Measurements from ENCODE around the gene ATP6V0E1. TPM values are rescaled to one million over a fixed set of nuclear protein-coding genes. Genes with fewer than 3 reads are reported as not detected.

ATP6V0E1 gene
- total and polyA plus RNA-seq, 2 of the 8 experiments (the other 6 are each of a cell fraction or from before 2014, with no cell fraction given): 108 to 134 TPM

- Histone ChIP-seq H3K4ac (replicated peaks; ENCODE audit: insufficient read length, low read depth, low read length) (no peak overlapping the region), H4K91ac (replicated peaks; ENCODE audit: insufficient read length, low read length) (no peak overlapping the region), H3K79me2 (ENCODE audit: control insufficient read depth in 1 of 2, insufficient read depth in 2 of 2, low read length in 2 of 2) (no peaks in the 10 kb centered on the region), H3K36me3 (ENCODE audit: control insufficient read depth in 2 of 4, insufficient read depth in 4 of 4, low read length in 3 of 4) (no peaks in the 10 kb centered on the region), H3K79me1 (ENCODE audit: low read depth, low read length) (no peaks in the 10 kb centered on the region), H2AFZ (ENCODE audit: low read length) (no peak overlapping the region), H3K4me1 (replicated peaks in 1 of 4; ENCODE audit: control insufficient read depth in 3 of 4, insufficient read depth in 4 of 4, low read length in 3 of 4) (peaks cover 0 to 6% (median 3%) of the 10 kb centered on the region in 4 experiments; a peak in 2 of 7 replicates), H4K20me1 (replicated peaks in 1 of 2; ENCODE audit: control insufficient read depth in 1 of 2, insufficient read depth in 2 of 2, low read length in 2 of 2) (no peaks in the 10 kb centered on the region), H3K27me3 (replicated peaks in 1 of 4; ENCODE audit: control insufficient read depth in 3 of 4, extremely low read depth in 1 of 4, insufficient read depth in 3 of 4, low read length in 3 of 4) (no peaks in the 10 kb centered on the region; a peak in 2 of 7 replicates), H3K4me2 (ENCODE audit: insufficient read depth in 1 of 2, low read depth in 2 of 2, low read length in 2 of 2) (no peak overlapping the region), H3K9me3 (ENCODE audit: insufficient read depth in 2 of 2, low read depth in 1 of 2, low read length in 1 of 2) (no peaks in the 10 kb centered on the region), H3K9ac (replicated peaks in 1 of 4; ENCODE audit: extremely low read depth in 1 of 4, low read depth in 3 of 4, low read length in 3 of 4) (no peak overlapping the region), H4K8ac (ENCODE audit: extremely low read depth, insufficient read depth, low read length) (no peak overlapping the region), H2BK120ac (replicated peaks; ENCODE audit: low read depth, low read length) (no peak overlapping the region), H2BK20ac (ENCODE audit: low read length) (no peak overlapping the region), H3K23ac (ENCODE audit: insufficient read length) (no peak overlapping the region), H3K27ac (ENCODE audit: low read depth, low read length) (no peak overlapping the region), H2BK12ac (ENCODE audit: low read depth, low read length) (no peak overlapping the region), H2BK15ac (ENCODE audit: low read length) (no peak overlapping the region), H3K14ac (ENCODE audit: insufficient read length) (no peak overlapping the region), H2AK5ac (ENCODE audit: low read depth, low read length) (no peak overlapping the region), H3K4me3 (ENCODE audit: extremely low read depth in 1 of 4, insufficient read depth in 2 of 4, low read depth in 3 of 4, low read length in 4 of 4) (no peak overlapping the region), H2BK5ac (ENCODE audit: low read depth, low read length) (no peak overlapping the region), H3K23me2 (ENCODE audit: low read depth, low read length) (no peaks in the 10 kb centered on the region), H3K56ac (replicated peaks; ENCODE audit: insufficient read length, low read depth, low read length) (no peak overlapping the region), H4K5ac (ENCODE audit: insufficient read length, low read depth, low read length) (no peak overlapping the region), H3K18ac (ENCODE audit: extremely low read depth, low read length) (no peak overlapping the region)
- FAIRE-seq (no peak), DNase-seq (ENCODE audit: low read depth in 1 of 2, low spot score in 2 of 2) (no peak)
- 86% methylated on average over 7 of the region's 7 CpGs; no CpG with 5 or more reads in 1 of the 2 experiments for WGBS, 2 experiments (ENCODE audit: extremely low coverage in 1 of 2, insufficient coverage in 1 of 2, insufficient read length in 1 of 2, insufficient replicate concordance in 2 of 2, low coverage in 1 of 2, low lambda C conversion rate in 2 of 2, missing lambda C conversion rate in 1 of 2)
- ChIA-PET CTCF (ENCODE audit: partially characterized antibody) (interaction anchor here (0.6 to 1.2 kb wide), 4 partner anchors 21 to 336 kb away, joined by 3 to 4 read pairs (median 3); no protein-coding TSS in a partner anchor), POLR2A (ENCODE audit: partially characterized antibody) (interaction anchor here (0.6 kb wide), 1 partner anchor 65 kb away, joined by 4 read pairs; no protein-coding TSS in a partner anchor)
- TF ChIP-seq HDAC6 (IDR thresholded peaks at IDR 0.05; ENCODE audit: low read depth, low read length): no peak
- TF ChIP-seq ZNF274 (IDR thresholded peaks at IDR 0.05; ENCODE audit: borderline replicate concordance, extremely low read depth, low read length): no peak
- TF ChIP-seq SIX5 (IDR thresholded peaks at IDR 0.05; ENCODE audit: low read depth, low read length): no peak
- no peak for TF ChIP-seq KDM1A (IDR thresholded peaks at IDR 0.05; ENCODE audit: borderline replicate concordance, low read length)
- no peak for TF ChIP-seq E2F6 (IDR thresholded peaks at IDR 0.05)
- TF ChIP-seq EZH2 (IDR thresholded peaks at IDR 0.05; ENCODE audit: low read depth, low read length, severe bottlenecking): no peak
- no peak for TF ChIP-seq CBX8 (IDR thresholded peaks at IDR 0.05; ENCODE audit: borderline replicate concordance, low read depth, low read length)
- no peak for TF ChIP-seq TEAD4 (IDR thresholded peaks at IDR 0.05; ENCODE audit: low read depth, low read length)
- no peak for TF ChIP-seq GABPA (IDR thresholded peaks at IDR 0.05; ENCODE audit: borderline replicate concordance, insufficient read depth, low read length)
- TF ChIP-seq RBBP5 (IDR thresholded peaks at IDR 0.05; ENCODE audit: borderline replicate concordance, low read depth, low read length): no peak
- no peak for TF ChIP-seq EGR1 (IDR thresholded peaks at IDR 0.05; ENCODE audit: borderline replicate concordance, low read depth, low read length)
Measured at GRCh38 chr5:173041881-173042762, 58.6 kb downstream of the ATP6V0E1 start.
